HepG2 (cell line): Measurements from ENCODE around the gene CD151. TPM values are rescaled to one million over a fixed set of nuclear protein-coding genes. Genes with fewer than 3 reads are reported as not detected.

ENCODE experiments used
- AGO1 ChIP-seq: fragments of 200-400 bp; formaldehyde crosslinking; IDR thresholded peaks from 2 replicates; pipeline ENCODE4 v1.6.1; 2017; ENCODE audit warnings: mild to moderate bottlenecking, low read depth, low read length, moderate library complexity; ENCODE audit not compliant: poor library complexity, severe bottlenecking
- IRF9 ChIP-seq: sonication (generic); formaldehyde crosslinking; IDR thresholded peaks from 2 replicates; pipeline ENCODE4 v1.8.0; 2022; ENCODE audit warnings: missing genetic modification reagents, mild to moderate bottlenecking, borderline replicate concordance
- KDM6A ChIP-seq: IDR thresholded peaks from 2 replicates; pipeline ENCODE4 v1.6.1; 2016; ENCODE audit warnings: low read depth
- MXD3 ChIP-seq: IDR thresholded peaks from 2 replicates; pipeline ENCODE4 v1.6.1; 2016; ENCODE audit warnings: mild to moderate bottlenecking, missing biosample characterization, missing genetic modification reagents
- PHF5A ChIP-seq: IDR thresholded peaks from one replicate; pipeline ENCODE4 v1.6.1; 2018; ENCODE audit warnings: low read depth, missing genetic modification reagents; ENCODE audit not compliant: unreplicated experiment
- SPEN ChIP-seq: sonication (generic); formaldehyde crosslinking; IDR thresholded peaks from 2 replicates; pipeline ENCODE4 v1.5.1; 2020; ENCODE audit warnings: low read depth, mild to moderate bottlenecking, missing genetic modification reagents
- YEATS4 ChIP-seq: sonication (generic); formaldehyde crosslinking; IDR thresholded peaks from 2 replicates; pipeline ENCODE4 v1.4.0; 2020; ENCODE audit warnings: missing genetic modification reagents, borderline replicate concordance
- ZBTB39 ChIP-seq: sonication (generic); formaldehyde crosslinking; IDR thresholded peaks from 2 replicates; pipeline ENCODE4 v1.5.0; 2020; ENCODE audit warnings: missing genetic modification reagents
- ZFP41 ChIP-seq: sonication (generic); formaldehyde crosslinking; IDR thresholded peaks from 2 replicates; pipeline ENCODE4 v1.4.0; 2020; ENCODE audit warnings: mild to moderate bottlenecking, missing genetic modification reagents, borderline replicate concordance
- ZIK1 ChIP-seq: sonication (generic); formaldehyde crosslinking; IDR thresholded peaks from 2 replicates; pipeline ENCODE4 v1.5.0; 2020; ENCODE audit warnings: mild to moderate bottlenecking, low read depth, missing genetic modification reagents, borderline replicate concordance
- ZMYM4 ChIP-seq: sonication (generic); formaldehyde crosslinking; IDR thresholded peaks from 2 replicates; pipeline ENCODE4 v1.8.1; 2023; ENCODE audit warnings: mild to moderate bottlenecking, missing genetic modification reagents
- ZNF10 ChIP-seq: sonication (generic); formaldehyde crosslinking; IDR thresholded peaks from 2 replicates; pipeline ENCODE4 v1.4.0; 2020; ENCODE audit warnings: mild to moderate bottlenecking, low read depth, missing genetic modification reagents, borderline replicate concordance
- ZNF275 ChIP-seq: sonication (generic); formaldehyde crosslinking; IDR thresholded peaks from 2 replicates; pipeline ENCODE4 v1.8.0; 2022; ENCODE audit warnings: missing genetic modification reagents, mild to moderate bottlenecking, inconsistent platforms, borderline replicate concordance
- ZNF333 ChIP-seq: sonication (generic); formaldehyde crosslinking; IDR thresholded peaks from 2 replicates; pipeline ENCODE4 v1.4.0; 2020; ENCODE audit warnings: mild to moderate bottlenecking, missing genetic modification reagents, borderline replicate concordance
- ZNF513 ChIP-seq: sonication (generic); formaldehyde crosslinking; conservative IDR thresholded peaks from 2 replicates; pipeline ENCODE4 v1.5.0; 2020; ENCODE audit warnings: missing genetic modification reagents
- ZNF687 ChIP-seq: sonication (generic); formaldehyde crosslinking; IDR thresholded peaks from 2 replicates; pipeline ENCODE4 v1.5.1; 2020; ENCODE audit warnings: mild to moderate bottlenecking, missing genetic modification reagents, moderate library complexity
- polyA plus RNA-seq, 8 experiments: library from polyadenylated mRNA; depleted of rRNA in 3 of 8; stranded (reverse) in 7 of 8; unstranded in 1 of 8; fragments of >200 nt; fragmentation: Illumina TruSeq in 4 of 8; extraction: Trizol in 4 of 8; gene quantifications; 2 replicates each; pipeline versions ENCODE4 v1.2.1 to v1.2.3, GENCODE V29; 2011 to 2016; ENCODE audit warnings: low read depth in 4 of 8, missing spikeins in 1 of 8, mixed read lengths in 1 of 8; ENCODE audit not compliant: insufficient read depth in 1 of 8
- total RNA-seq, 5 experiments: library from RNA; depleted of rRNA; stranded (reverse); fragments of >200 nt; fragmentation: Illumina TruSeq; extraction: Trizol; gene quantifications; 2 replicates each; pipeline ENCODE4 v1.2.3, GENCODE V29; 2016; ENCODE audit warnings: low read depth in 1 of 5

CD151 gene
- total and polyA plus RNA-seq, 2 of the 13 experiments (the other 11 are each of a cell fraction or from before 2014, with no cell fraction given): 125 to 197 TPM

- TF ChIP-seq MXD3 (CRISPR knock-in tag): peak; percentile 26; the same call in 1 of the 2 replicates
- TF ChIP-seq AGO1: no peak
- no peak for TF ChIP-seq PHF5A (CRISPR knock-in tag)
- no peak for TF ChIP-seq ZIK1 (CRISPR knock-in tag)
- TF ChIP-seq KDM6A (CRISPR knock-in tag): no peak
- TF ChIP-seq ZMYM4: peak; percentile 31; the same call in 1 of the 2 replicates
- no peak for TF ChIP-seq ZNF10
- no peak for TF ChIP-seq ZNF275 (CRISPR knock-in tag)
- TF ChIP-seq ZBTB39: peak; percentile 82; the same call in 1 of the 2 replicates
- no peak for TF ChIP-seq ZNF513 (CRISPR knock-in tag)
- TF ChIP-seq ZFP41 (CRISPR knock-in tag): no peak
- no peak for TF ChIP-seq ZNF687 (CRISPR knock-in tag)
- no peak for TF ChIP-seq ZNF333 (CRISPR knock-in tag)
- peak; percentile 66; the same call in 1 of the 2 replicates for TF ChIP-seq IRF9
- no peak for TF ChIP-seq YEATS4 (CRISPR knock-in tag)
- no peak for TF ChIP-seq SPEN (CRISPR knock-in tag)
Observed at GRCh38 chr11:810040-810567, 22.6 kb upstream of the CD151 start (continued).
